Embryonic facial prominence (tissue), 1 donor: Measurements from ENCODE around the gene IL34.
"Not testable (repeated sequence)": the region's sequence is repeated elsewhere in the genome, so short reads cannot be mapped to it uniquely, and the experiment has no call there.

Experiments used
- DNase-seq: peaks from one replicate; pipeline ENCODE4 v3.0.0-alpha.2; 2016; ENCODE audit errors: extremely low spot score

The IL34 gene

GRCh38 chr16:70630960-70631745 is 15.2 kb upstream of the IL34 start:
- DNase-seq: no peak

- no peak for DNase-seq
Measured at GRCh38 chr16:70632273-70632672, 14.1 kb upstream of the IL34 start.

GRCh38 chr16:70633617-70634016 is 12.7 kb upstream of the IL34 start:
- DNase-seq: not testable (repeated sequence)

DNA sequence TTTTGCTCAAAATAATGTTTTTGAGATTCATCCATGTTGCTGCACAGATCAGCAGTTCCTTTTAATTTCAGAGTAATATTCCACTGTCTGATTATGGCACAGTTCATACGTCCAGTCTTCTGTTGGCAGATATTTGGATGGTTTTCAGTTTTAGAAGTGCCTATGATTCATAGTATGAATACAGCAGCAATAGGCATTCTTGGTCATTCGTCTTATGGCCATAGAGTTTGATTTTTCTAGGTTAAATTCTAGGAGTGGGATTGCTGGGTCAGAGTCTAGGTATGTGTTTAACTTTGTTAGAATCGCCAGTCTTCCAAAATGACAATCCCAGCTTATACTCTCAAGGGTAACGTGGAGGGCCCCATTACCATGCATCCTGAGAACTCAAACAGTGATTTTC is 11.5 kb upstream of the IL34 start:
- no peak for DNase-seq

- DNase-seq: no peak
Measured at GRCh38 chr16:70635336-70636016, 10.9 kb upstream of the IL34 start.

DNA sequence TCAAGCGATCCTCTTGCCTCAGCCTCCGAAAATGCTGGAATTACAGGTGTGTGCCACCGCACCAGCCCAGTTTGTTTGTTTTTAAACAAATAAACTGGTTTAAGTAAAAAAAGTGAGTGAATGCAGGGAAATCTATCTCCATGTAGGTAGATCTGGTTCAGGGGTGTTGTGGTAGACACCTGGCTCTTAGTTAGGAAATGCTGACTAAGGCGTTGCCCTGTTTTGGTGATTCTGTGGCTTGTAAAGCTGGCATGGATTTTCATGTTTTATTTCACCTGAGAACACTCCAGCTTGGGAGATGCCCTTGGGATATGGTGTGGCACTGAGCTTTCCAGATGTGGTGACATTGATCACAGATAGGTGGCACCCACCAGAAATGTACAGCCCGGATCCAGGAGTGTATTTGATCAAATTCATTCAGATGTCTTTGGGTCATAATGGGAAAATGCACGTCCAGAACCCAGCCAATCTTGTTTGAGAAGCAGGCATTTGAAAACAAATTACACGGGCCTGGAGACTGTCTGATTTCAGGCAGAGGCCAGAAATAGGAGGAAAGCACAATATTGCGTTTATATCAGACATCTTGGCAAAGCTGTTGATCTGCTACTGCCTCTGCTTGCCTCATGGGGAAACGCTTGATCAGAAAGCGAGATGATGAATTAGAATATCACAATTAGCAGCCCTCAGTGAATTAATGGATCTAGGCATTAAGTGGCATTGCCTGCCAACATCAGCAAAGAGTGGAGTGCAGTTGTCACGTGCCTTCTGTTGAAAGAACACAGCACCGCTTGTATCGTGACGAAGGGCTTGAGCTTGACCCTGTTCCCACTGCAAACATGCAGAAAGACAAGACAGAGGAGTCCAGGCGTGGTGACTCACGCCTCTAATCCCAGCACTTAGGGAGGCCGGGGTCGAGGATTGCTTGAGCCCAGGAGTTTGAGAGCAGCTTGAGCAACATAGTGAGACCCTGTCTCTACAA is 7.3 kb upstream of the IL34 start:
- DNase-seq: no peak

GRCh38 chr16:70642633-70643032 is 3.7 kb upstream of the IL34 start:
- DNase-seq: no peak

DNA sequence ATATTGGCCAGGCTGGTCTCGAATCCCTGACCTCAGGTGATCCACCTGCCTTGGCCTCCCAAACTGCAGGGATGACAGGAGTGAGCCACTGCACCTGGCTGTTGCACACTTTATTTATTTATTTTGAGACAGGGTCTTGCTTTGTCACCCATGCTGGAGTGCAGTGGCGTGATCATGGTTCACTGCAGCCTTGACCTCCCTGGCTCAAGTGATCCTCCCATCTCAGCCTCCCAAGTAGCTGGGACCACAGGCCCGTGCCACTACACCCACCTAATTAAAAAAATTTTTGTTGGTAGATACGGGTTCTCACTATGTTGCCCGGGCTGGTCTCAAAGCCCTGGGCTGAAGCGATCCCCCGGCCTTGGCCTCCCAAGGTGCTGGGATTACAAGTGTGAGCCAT is 3.1 kb upstream of the IL34 start:
- DNase-seq: not testable (repeated sequence)

- DNase-seq: no peak
Measured at GRCh38 chr16:70644763-70645597, 1.4 kb upstream of the IL34 start.

- no peak for DNase-seq
Measured at GRCh38 chr16:70647441-70648359, 1.3 kb downstream of the IL34 start.

DNA sequence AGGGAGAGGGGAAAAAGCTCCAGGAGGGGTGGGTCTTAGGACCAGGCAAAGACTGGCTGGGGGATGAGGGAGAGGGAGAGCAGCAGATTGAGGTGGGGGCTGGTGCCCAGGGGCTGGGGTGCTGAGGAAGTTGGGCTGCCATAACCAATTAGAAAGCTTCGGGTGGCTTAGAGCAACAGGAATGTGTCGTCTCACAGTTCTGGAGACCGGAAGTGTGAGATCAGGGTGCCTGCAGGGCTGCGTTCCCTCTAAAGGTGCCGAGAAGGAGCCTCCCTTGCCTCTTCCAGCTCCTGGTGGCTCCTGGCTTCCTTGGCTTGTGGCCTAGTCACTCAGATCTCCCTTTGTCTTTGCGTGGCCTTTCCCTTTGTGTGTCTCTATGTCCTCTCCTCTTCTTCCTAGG is 2.2 kb downstream of the IL34 start:
- DNase-seq: no peak

- DNase-seq: no peak
Measured at GRCh38 chr16:70649300-70649699, 2.9 kb downstream of the IL34 start.

DNA sequence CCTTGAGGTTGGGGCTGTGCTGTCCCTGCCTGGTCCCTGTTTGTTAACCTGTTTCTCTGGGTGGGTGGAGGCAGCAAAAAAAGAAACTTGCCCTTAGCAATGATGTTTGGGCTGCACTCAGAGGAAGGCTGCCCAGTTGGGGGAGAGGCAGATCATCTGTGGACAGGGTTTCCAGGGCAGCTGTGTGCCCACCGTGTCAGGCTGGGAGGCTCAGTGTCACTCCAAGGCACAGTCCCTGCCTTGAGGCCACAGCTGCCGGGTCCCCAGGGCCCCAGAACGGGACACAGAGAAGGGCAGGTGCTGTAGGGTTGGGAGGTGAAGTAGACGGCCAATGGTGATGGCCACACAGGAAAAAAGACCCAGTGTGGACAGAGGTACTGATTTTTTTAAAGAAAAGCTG is 3.9 kb downstream of the IL34 start:
- DNase-seq: no peak

DNA sequence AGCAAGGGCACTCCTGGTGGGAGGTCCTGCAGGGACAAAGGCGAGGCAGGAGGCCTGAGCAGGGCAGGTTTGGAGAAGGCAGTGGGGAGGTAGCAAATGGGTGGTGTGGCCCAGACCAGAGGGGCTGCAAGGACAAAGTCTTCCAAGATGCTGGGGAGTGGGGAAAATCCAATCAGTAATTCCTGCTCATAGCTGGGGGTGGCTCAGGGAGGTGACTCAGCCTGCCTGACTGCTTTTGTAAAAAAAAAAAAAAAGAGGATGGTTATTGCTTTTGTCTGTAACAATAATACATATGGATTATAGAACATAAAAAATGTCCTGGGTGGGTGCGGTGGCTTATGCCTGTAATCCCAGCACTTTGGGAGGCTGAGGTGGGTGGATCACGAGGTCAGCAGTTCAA is 5.2 kb downstream of the IL34 start:
- no peak for DNase-seq

DNA sequence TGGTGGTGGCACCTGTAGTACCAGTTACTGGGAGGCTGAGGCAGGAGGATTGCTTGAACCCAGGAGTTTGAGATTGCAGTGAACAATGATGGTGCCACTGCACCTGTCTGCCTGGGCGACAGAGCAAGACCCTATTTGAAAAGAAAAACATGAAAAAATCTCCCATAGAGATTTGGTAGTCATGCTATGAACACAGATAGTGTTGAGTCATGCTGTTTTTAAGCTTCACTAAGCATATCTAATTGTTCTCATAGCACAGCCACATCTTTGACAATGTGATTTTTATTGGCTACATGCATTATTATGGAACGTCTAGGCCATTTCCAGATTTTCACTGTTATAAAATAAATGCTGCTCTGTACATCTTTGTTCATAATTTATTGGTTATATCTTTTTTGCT is 6.0 kb downstream of the IL34 start:
- DNase-seq: no peak

DNA sequence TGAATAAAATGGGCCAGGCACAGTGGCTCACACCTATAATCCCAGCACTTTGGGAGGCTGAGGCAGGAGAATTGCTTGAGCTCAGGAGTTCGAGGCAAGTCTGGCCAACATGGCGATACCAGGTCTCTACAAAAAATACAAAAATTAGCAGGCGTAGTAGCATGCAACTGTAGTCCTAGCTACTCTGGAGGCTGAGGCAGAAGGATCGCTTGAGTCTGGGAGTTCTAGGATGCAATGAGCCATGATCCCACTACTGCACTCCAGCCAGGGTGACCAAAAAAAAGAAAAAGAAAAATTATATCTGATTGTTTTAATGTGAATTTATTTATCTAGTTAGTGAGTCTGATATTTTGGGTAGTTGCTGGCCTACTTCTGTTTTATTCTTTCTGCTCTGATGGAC is 7.0 kb downstream of the IL34 start:
- DNase-seq: no peak

DNA sequence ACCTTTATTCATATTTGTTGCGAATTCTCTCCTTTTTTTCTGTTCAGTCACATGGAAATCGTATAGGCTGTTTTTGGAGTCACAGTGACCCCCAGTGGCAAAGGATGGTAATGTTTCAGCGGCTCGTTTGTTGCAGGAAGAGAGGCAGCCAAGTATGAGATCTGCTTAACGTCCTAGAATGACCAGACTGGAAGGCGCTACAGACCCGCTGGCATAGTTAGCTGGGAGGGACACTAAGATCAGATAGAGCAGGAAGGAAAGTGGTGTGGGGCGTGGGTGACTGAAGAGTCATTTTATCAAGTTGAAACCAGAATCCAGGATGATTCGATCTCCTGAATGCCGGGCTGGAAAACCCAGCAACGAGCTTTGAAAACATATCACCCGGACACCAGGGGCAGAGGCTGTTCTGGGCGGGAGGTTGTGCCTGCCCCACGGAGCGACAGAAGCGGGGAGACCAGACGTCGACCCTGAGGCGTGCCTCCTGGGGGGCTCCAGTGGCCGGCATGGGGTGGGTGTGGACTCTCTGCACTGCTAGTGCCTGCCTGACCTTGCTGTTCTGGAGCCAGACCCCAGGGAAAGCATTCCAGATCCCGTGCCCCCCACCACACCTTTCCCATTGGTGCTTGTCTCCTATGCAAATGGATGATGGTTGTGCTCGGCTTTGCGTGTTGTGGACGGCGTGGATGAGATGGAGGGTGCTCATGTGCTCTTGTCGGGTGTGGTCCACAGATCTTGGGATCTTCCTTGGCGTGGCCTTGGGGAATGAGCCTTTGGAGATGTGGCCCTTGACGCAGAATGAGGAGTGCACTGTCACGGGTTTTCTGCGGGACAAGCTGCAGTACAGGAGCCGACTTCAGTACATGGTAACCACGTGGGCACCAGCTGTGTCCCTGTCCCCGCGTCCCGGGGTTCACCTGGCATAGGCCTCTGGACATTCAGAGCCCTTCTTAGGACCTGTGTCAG is 7.7 kb downstream of the IL34 start:
- peak; percentile 77 for DNase-seq

DNA sequence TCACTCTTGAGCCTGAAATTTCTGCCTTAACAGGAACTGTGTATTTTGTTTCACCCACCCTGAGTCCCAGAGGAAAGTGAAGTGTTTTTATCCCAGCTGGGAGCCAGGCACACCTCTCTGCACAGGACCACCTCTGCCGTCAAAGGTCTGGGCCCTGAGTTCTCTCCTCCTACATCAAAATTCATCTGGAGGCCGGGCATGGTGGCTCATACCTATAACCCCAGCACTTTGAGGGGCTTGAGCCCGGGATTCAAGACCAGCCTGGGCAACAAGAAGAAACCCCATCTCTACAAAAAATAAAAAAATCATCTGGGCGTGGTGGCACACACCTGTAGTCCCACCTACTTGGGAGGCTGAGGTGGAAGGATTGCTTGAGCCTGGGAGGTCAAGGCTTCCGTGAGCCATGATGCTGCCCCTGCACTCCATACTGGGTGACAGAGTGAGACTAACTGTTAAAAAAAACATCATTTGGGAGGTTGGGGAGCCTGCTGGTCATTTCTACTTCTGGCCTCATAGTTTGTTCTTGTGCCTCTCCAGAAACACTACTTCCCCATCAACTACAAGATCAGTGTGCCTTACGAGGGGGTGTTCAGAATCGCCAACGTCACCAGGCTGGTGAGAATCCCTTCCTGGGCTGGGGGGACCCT is 9.8 kb downstream of the IL34 start:
- no peak for DNase-seq
